ENCODE results near the gene TXNRD1.
"Not testable (repeated sequence)": the region's sequence is repeated elsewhere in the genome, so short reads cannot be mapped to it uniquely, and the experiment has no call there.

The TXNRD1 gene

GRCh38 chr12:104306943-104307654, 91.5 kb downstream of the TXNRD1 start:
- DNase-seq: no peak

- no peak for DNase-seq
These were observed 92.0 kb downstream of the TXNRD1 start for GRCh38 chr12:104307655-104308000.

GRCh38 chr12:104309446-104309993, 93.9 kb downstream of the TXNRD1 start:
- DNase-seq: no peak

- no peak for DNase-seq
These were observed 95.4 kb downstream of the TXNRD1 start for GRCh38 chr12:104310751-104311633.

GRCh38 chr12:104312202-104312601, 96.6 kb downstream of the TXNRD1 start:
- DNase-seq: no peak

- no peak for DNase-seq
These were observed 97.1 kb downstream of the TXNRD1 start for GRCh38 chr12:104312654-104313053.

GRCh38 chr12:104313568-104314241, 98.1 kb downstream of the TXNRD1 start:
- no peak for DNase-seq

GRCh38 chr12:104314242-104314614, 98.6 kb downstream of the TXNRD1 start:
- no peak for DNase-seq

- no peak for DNase-seq
These were observed 100.0 kb downstream of the TXNRD1 start for GRCh38 chr12:104315326-104316224.

GRCh38 chr12:104316936-104317335, 101.4 kb downstream of the TXNRD1 start:
- DNase-seq: no peak

- no peak for DNase-seq
These were observed 102.1 kb downstream of the TXNRD1 start for GRCh38 chr12:104317538-104318210.

- DNase-seq: no peak
These were observed 103.4 kb downstream of the TXNRD1 start for GRCh38 chr12:104319028-104319427.

- no peak for DNase-seq
These were observed 104.5 kb downstream of the TXNRD1 start for GRCh38 chr12:104319918-104320626.

- no peak for DNase-seq
These were observed 105.0 kb downstream of the TXNRD1 start for GRCh38 chr12:104320627-104321024.

GRCh38 chr12:104321949-104322348, 106.4 kb downstream of the TXNRD1 start:
- DNase-seq: no peak

GRCh38 chr12:104322533-104322932, 107.0 kb downstream of the TXNRD1 start:
- not testable (repeated sequence) for DNase-seq

- DNase-seq: no peak
These were observed 108.3 kb downstream of the TXNRD1 start for GRCh38 chr12:104323899-104324298.

GRCh38 chr12:104328278-104328677, 112.7 kb downstream of the TXNRD1 start:
- not testable (repeated sequence) for DNase-seq

GRCh38 chr12:104328790-104329189, 113.2 kb downstream of the TXNRD1 start:
- DNase-seq: no peak

- DNase-seq: no peak
These were observed 114.3 kb downstream of the TXNRD1 start for GRCh38 chr12:104329707-104330532.

Measured in activated effector memory CD4-positive, alpha-beta T cell treated with anti-CD3 and anti-CD28 coated beads, Interleukin-2, amount 50 U/mL, for 16 hours (primary cell).